HG03108 (cell line): ENCODE results near the gene ZNF276.
"Not testable (repeated sequence)": the region's sequence is repeated elsewhere in the genome, so short reads cannot be mapped to it uniquely, and the experiment has no call there.

ENCODE experiments used
- ATAC-seq: cut with Tn5 transposase; IDR thresholded peaks from one replicate; pipeline ENCODE4 v1.9.1; 2021; ENCODE audit warnings: moderate library complexity; ENCODE audit not compliant: unreplicated experiment

ZNF276 gene

DNA sequence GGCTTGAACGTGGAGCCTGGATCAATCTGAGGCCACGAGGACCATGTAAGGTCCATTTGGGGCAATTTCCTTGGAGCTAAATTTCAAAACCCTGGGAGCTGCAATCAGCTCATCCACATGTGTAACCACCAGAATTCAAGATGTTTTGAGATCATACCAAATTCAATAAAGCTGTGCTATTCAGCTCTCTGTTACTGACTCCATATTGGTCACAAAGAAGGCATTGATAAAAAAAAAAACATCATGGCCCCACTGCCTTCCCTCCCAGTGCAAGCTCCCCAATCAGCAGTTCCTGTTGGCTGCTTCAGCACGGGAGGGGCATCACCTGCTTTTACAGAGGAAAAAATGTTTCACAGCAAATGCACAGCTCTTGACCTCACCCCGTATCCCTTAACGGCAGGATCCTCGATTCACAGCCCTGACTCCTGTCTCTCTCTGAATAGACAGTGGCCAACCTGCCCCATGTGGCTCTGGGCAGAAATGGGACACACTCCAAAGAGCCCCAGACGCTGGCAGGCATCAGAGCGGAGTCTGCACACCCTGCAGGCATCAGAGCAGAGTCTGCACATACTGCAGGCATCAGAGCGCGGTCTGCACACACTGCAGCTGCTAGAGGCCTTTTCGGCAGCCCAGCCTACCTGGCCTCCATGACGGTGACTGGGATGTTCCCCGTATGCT is 58.0 kb downstream of the ZNF276 start:
- no peak for ATAC-seq

DNA sequence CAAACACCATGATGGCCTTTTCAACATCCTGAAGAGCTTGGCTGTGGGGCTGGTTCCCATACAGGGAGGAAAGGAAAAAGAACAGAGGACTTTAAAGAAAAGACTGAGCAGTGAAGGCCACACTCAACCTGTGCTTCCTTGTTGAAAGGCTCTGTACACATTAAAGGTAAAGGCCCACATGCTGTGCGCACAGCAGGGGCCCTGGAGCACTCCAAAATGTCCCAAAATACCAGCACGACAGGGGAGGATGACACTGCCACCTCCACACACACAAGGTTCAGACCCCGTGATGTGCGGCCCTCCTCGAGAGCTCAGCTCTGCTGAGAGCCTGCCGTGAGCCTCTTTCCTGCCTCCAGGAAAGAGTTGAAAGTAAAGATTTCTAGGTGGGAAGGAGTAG is 58.6 kb downstream of the ZNF276 start:
- no peak for ATAC-seq

DNA sequence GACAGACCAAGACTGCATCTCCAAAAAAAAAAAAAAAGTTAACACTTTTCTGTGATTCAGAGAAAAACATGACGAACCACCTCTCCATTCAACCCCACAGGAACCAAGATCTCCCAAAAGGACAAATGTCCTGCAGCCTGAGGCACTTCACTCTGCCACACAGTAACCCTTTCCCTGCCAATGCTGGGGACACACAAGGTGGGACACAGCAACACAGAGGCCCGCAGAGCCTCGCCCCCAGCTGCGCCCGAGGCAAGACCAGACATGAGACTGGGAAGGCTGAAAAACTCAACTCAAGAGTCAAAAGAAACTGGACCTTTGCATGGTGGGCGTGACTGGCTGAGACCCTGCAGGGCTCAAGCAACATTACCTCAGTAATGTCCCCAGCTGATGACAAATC is 61.2 kb downstream of the ZNF276 start:
- no peak for ATAC-seq

DNA sequence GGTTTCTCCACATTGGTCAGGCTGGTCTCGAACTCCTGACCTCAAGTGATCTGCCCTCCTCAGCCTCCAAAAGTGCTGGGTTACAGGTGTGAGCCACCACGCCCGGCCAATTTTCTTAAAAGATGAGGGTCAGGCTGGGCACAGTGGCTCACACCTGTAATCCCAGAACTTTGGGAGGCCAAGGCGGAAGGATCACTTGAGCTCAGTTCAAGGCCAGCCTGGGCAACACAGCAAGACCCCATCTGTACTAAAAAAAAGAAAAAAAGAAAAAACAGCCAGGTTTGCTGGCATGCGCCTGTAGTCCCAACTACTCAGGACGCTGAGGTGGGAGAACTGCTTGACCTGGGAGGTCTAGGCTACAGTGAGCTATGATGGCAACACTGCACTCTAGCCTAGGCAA is 62.6 kb downstream of the ZNF276 start:
- not testable (repeated sequence) for ATAC-seq

- ATAC-seq = no peak
Measured at GRCh38 chr16:89784406-89784805, 63.1 kb downstream of the ZNF276 start.

- ATAC-seq = no peak
Measured at GRCh38 chr16:89785523-89786155, 64.3 kb downstream of the ZNF276 start.

DNA sequence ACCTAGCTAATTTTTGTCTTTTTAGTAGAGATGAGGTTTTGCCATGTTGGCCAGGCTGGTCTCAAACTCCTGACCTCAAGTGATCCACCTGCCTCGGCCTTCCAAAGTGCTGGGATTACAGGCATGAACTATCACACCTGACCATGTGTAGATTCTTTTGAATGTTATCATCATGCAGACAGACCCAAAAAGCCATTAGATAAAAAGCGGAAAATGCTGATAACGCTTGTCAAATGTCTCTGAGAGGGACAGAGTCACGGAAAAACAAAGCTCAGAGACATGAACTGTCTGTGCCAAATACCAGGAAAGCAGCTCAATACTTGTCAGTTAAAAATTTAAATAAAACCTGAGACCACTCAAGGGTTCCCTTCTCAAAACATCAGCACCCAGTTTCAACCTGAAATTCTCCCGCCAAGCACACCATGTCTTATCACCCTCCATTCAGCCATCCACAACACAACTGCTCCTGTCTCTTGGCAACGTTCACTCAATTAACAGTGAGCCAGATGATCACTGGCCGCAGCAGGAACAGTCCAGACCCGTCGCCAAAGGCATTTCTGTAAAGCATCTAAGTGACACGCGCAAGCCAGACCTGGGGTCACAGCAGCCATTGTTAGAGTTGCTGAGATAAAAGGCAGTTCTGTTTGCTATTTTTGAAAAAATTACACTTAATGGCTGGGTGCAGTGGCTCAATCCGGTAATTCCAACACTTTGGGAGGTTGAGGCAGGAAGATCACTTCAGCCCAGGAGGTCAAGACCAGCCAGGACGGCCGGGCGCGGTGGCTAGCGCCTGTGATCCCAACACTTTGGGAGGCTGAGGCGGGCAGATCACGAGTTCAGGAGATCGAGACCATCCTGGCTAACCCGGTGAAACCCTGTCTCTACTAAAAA is 65.4 kb downstream of the ZNF276 start:
- ATAC-seq = no peak

DNA sequence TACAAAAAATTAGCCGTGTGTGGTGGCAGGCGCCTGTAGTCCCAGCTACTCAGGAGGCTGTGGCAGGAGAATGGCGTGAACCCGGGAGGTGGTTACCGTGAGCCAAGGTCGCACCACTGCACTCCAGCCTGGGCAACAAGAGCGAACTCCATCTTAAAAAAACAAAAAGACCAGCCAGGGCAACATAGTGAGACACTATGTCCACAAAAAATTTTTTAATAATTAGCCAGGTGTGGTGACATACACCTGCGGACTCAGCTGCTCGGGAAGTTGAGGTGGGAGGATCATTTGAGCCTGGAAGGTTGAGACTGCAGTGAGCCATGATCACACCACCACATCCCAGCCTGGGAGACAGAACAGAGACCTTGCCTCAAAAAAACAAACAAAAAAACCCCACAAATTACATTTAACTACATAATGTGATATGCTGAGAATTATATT is 66.0 kb downstream of the ZNF276 start:
- no peak for ATAC-seq
